ENCODE measurements around the gene FAM200A. TPM values are rescaled to one million over a fixed set of nuclear protein-coding genes. Genes with fewer than 3 reads are reported as not detected.
A peak's percentile ranks its signal among the peaks of the same experiment; 100 is the strongest.
"Not testable (repeated sequence)": the region's sequence is repeated elsewhere in the genome, so short reads cannot be mapped to it uniquely, and the experiment has no call there.

The FAM200A gene
- total RNA-seq, 4 donors from 2014 or later, result 2.3 to 5.7 (median 3.8) TPM

GRCh38 chr7:99551334-99551733 lies 580 bp downstream of the FAM200A start:
- intact Hi-C loops (cut with DNase I; ENCODE audit: low total_unique reads) (loop anchor here (10.0 kb wide), 2 partner anchors 873 to 1323 kb away; partner anchors contain the start of genes MEPCE, SRRT and ZCWPW1), in situ Hi-C loops (cut with MboI; ENCODE audit: low sequenced_read_pairs in 4 of 4) (loop anchor here in 2 of 4 donors (5.0 to 10.0 kb wide), 2 partner anchors 47 to 49 kb away; partner anchors contain the start of genes ZKSCAN5 (in 2 of the 2) and ZNF394 (in 2 of the 2))
- TF ChIP-seq CTCF (IDR thresholded peaks at IDR 0.05 in 4 of 5, conservative IDR thresholded peaks at IDR 0.05 in 1 of 5) (no peak), POLR2A (IDR thresholded peaks at IDR 0.05) (no peak)
- no peak for DNase-seq
- peak; percentile 23 to 25 for ATAC-seq
- H3K36me3 ChIP-seq, result peaks cover 0 to 29% of the 10 kb centered on the region in 2 donors
- peaks cover 14% of the 10 kb centered on the region in 2 donors for H3K4me1 ChIP-seq
- H3K27me3 ChIP-seq, result no peaks in the 10 kb centered on the region
- peak overlapping the region; percentile 83 to 94 (median 92) for H3K27ac ChIP-seq
- no peaks in the 10 kb centered on the region for H3K9me3 ChIP-seq
- H3K4me3 ChIP-seq, result peak overlapping the region; percentile 92 to 99 (median 96)

GRCh38 chr7:99549545-99549944 lies 2.4 kb downstream of the FAM200A start:
- intact Hi-C loops (cut with DNase I; ENCODE audit: low total_unique reads), result not testable (repeated sequence)

GRCh38 chr7:99545308-99545707 lies 6.6 kb downstream of the FAM200A start:
- H3K4me1 ChIP-seq; in situ Hi-C loops (cut with MboI; ENCODE audit: low sequenced_read_pairs in 4 of 4); H3K4me3 ChIP-seq; ATAC-seq; H3K27me3 ChIP-seq; H3K9me3 ChIP-seq; intact Hi-C loops (cut with DNase I; ENCODE audit: low total_unique reads); DNase-seq; H3K27ac ChIP-seq: not testable (repeated sequence)
- peaks cover 0 to 21% of the 10 kb centered on the region in 2 donors for H3K36me3 ChIP-seq

More at GRCh38 chr7:99549545-99549944, 2.4 kb downstream of the FAM200A start:
- Histone ChIP-seq H3K4me1 (peaks cover 14% of the 10 kb centered on the region in 2 donors), H3K36me3 (peaks cover 0 to 23% of the 10 kb centered on the region in 2 donors)
- H3K27ac ChIP-seq; in situ Hi-C loops (cut with MboI; ENCODE audit: low sequenced_read_pairs in 4 of 4); H3K4me3 ChIP-seq; ATAC-seq; H3K9me3 ChIP-seq; H3K27me3 ChIP-seq; DNase-seq: not testable (repeated sequence)

- Histone ChIP-seq H3K27ac (no peak overlapping the region), H3K27me3 (no peaks in the 10 kb centered on the region), H3K4me1 (no peaks in the 10 kb centered on the region), H3K36me3 (peaks cover 0 to 23% of the 10 kb centered on the region in 2 donors), H3K4me3 (no peak overlapping the region), H3K9me3 (peaks cover 4 to 21% (median 6%) of the 10 kb centered on the region in 3 donors)
- intact Hi-C loops (cut with DNase I; ENCODE audit: low total_unique reads) (no loop called here), in situ Hi-C loops (cut with MboI; ENCODE audit: low sequenced_read_pairs in 4 of 4) (no loop called here)
- no peak for TF ChIP-seq CTCF (IDR thresholded peaks at IDR 0.05 in 4 of 5, conservative IDR thresholded peaks at IDR 0.05 in 1 of 5)
- TF ChIP-seq POLR2A (IDR thresholded peaks at IDR 0.05), result no peak
- ATAC-seq (no peak), DNase-seq (no peak)
Observed at GRCh38 chr7:99543916-99544315, 8.0 kb downstream of the FAM200A start.

- intact Hi-C loops (cut with DNase I; ENCODE audit: low total_unique reads), result no loop called here
- no peak overlapping the region for H3K27ac ChIP-seq
- no peak for TF ChIP-seq POLR2A (IDR thresholded peaks at IDR 0.05)
- peaks cover 0 to 18% of the 10 kb centered on the region in 2 donors for H3K36me3 ChIP-seq
- in situ Hi-C loops (cut with MboI; ENCODE audit: low sequenced_read_pairs in 4 of 4), result no loop called here
- no peak overlapping the region for H3K4me3 ChIP-seq
- H3K4me1 ChIP-seq, result no peaks in the 10 kb centered on the region
- no peak for ATAC-seq
- H3K9me3 ChIP-seq, result peaks cover 4 to 26% (median 6%) of the 10 kb centered on the region in 3 donors
- no peak for DNase-seq
- H3K27me3 ChIP-seq, result no peaks in the 10 kb centered on the region
Observed at GRCh38 chr7:99543081-99543671, 8.7 kb downstream of the FAM200A start.

GRCh38 chr7:99541212-99541611 lies 10.7 kb downstream of the FAM200A start:
- no peak for DNase-seq
- Histone ChIP-seq H3K27ac (no peak overlapping the region), H3K9me3 (peaks cover 4 to 26% (median 6%) of the 10 kb centered on the region in 3 donors), H3K4me3 (no peak overlapping the region), H3K27me3 (no peaks in the 10 kb centered on the region), H3K36me3 (peaks cover 0 to 4% of the 10 kb centered on the region in 2 donors), H3K4me1 (no peaks in the 10 kb centered on the region)
- intact Hi-C loops (cut with DNase I; ENCODE audit: low total_unique reads) (no loop called here), in situ Hi-C loops (cut with MboI; ENCODE audit: low sequenced_read_pairs in 4 of 4) (no loop called here)
- ATAC-seq, result no peak
- TF ChIP-seq CTCF (IDR thresholded peaks at IDR 0.05 in 4 of 5, conservative IDR thresholded peaks at IDR 0.05 in 1 of 5) (no peak), POLR2A (IDR thresholded peaks at IDR 0.05) (no peak)
